ENCODE results near the gene CFAP92. TPM values are rescaled to one million over a fixed set of nuclear protein-coding genes. Genes with fewer than 3 reads are reported as not detected.

The CFAP92 gene
- total RNA-seq, 4 donors from 2014 or later = 1.5 to 2.4 (median 1.7) TPM; not detected in 1

GRCh38 chr3:128945041-128945877 lies 48.6 kb downstream of the CFAP92 start:
- Histone ChIP-seq H3K27me3 (no peaks in the 10 kb centered on the region), H3K4me1 (no peaks in the 10 kb centered on the region), H3K36me3 (no peaks in the 10 kb centered on the region), H3K27ac (no peak overlapping the region), H3K4me3 (no peak overlapping the region), H3K9me3 (no peaks in the 10 kb centered on the region)
- DNase-seq = no peak
- TF ChIP-seq CTCF (IDR thresholded peaks at IDR 0.05) (no peak), POLR2A (IDR thresholded peaks at IDR 0.05) (no peak)

- no peaks in the 10 kb centered on the region for H3K4me1 ChIP-seq
- DNase-seq = no peak
- no peak overlapping the region for H3K4me3 ChIP-seq
- H3K9me3 ChIP-seq = no peaks in the 10 kb centered on the region
- TF ChIP-seq POLR2A (IDR thresholded peaks at IDR 0.05) = no peak
- TF ChIP-seq CTCF (IDR thresholded peaks at IDR 0.05) = no peak
- H3K27ac ChIP-seq = no peak overlapping the region
- H3K36me3 ChIP-seq = no peaks in the 10 kb centered on the region
- H3K27me3 ChIP-seq = no peaks in the 10 kb centered on the region
These were observed 51.5 kb downstream of the CFAP92 start for GRCh38 chr3:128942161-128942952.

GRCh38 chr3:128940252-128940651 lies 53.6 kb downstream of the CFAP92 start:
- Histone ChIP-seq H3K9me3 (no peaks in the 10 kb centered on the region), H3K27me3 (no peaks in the 10 kb centered on the region), H3K4me3 (no peak overlapping the region), H3K36me3 (no peaks in the 10 kb centered on the region), H3K27ac (no peak overlapping the region), H3K4me1 (no peaks in the 10 kb centered on the region)
- DNase-seq = no peak
- TF ChIP-seq POLR2A (IDR thresholded peaks at IDR 0.05) (no peak), CTCF (IDR thresholded peaks at IDR 0.05) (no peak)

GRCh38 chr3:128936341-128936740 lies 57.5 kb downstream of the CFAP92 start:
- H3K4me1 ChIP-seq = no peaks in the 10 kb centered on the region
- TF ChIP-seq POLR2A (IDR thresholded peaks at IDR 0.05) (no peak), CTCF (IDR thresholded peaks at IDR 0.05) (no peak)
- no peaks in the 10 kb centered on the region for H3K36me3 ChIP-seq
- H3K4me3 ChIP-seq = no peak overlapping the region
- no peaks in the 10 kb centered on the region for H3K9me3 ChIP-seq
- H3K27ac ChIP-seq = no peak overlapping the region
- peak in 1 of 3 donors; percentile 17 for DNase-seq
- no peaks in the 10 kb centered on the region for H3K27me3 ChIP-seq

- H3K4me1 ChIP-seq = no peaks in the 10 kb centered on the region
- H3K4me3 ChIP-seq = no peak overlapping the region
- H3K27me3 ChIP-seq = no peaks in the 10 kb centered on the region
- no peak overlapping the region for H3K27ac ChIP-seq
- DNase-seq = peak in 1 of 3 donors; percentile 39
- TF ChIP-seq POLR2A (IDR thresholded peaks at IDR 0.05) (no peak), CTCF (IDR thresholded peaks at IDR 0.05) (no peak)
- H3K36me3 ChIP-seq = no peaks in the 10 kb centered on the region
- no peaks in the 10 kb centered on the region for H3K9me3 ChIP-seq
These were observed 58.0 kb downstream of the CFAP92 start for GRCh38 chr3:128935922-128936321.

Measured in Peyer's patch (tissue), 4 donors.